ENCODE measurements around the gene ARPP21.

Gene ARPP21

GRCh38 chr3:35780800-35781199, 141.5 kb downstream of the ARPP21 start:
- H3K27ac ChIP-seq: no peak overlapping the region
- no peaks in the 10 kb centered on the region for H3K4me1 ChIP-seq (ENCODE audit: control insufficient read depth in 1 of 2, insufficient read depth in 1 of 2, low read depth in 1 of 2, low read length in 1 of 2)
- H3K27me3 ChIP-seq: no peaks in the 10 kb centered on the region
- no peak overlapping the region for H3K4me3 ChIP-seq (ENCODE audit: low read depth in 1 of 2, low read length in 1 of 2)
- no peak for TF ChIP-seq CTCF (IDR thresholded peaks at IDR 0.05)
- no peaks in the 10 kb centered on the region for H3K36me3 ChIP-seq
- H3K9me3 ChIP-seq: no peaks in the 10 kb centered on the region

GRCh38 chr3:35781558-35781957, 142.2 kb downstream of the ARPP21 start:
- H3K4me3 ChIP-seq (ENCODE audit: low read depth in 1 of 2, low read length in 1 of 2): no peak overlapping the region
- no peaks in the 10 kb centered on the region for H3K9me3 ChIP-seq
- no peaks in the 10 kb centered on the region for H3K36me3 ChIP-seq
- H3K27ac ChIP-seq: no peak overlapping the region
- no peaks in the 10 kb centered on the region for H3K4me1 ChIP-seq (ENCODE audit: control insufficient read depth in 1 of 2, insufficient read depth in 1 of 2, low read depth in 1 of 2, low read length in 1 of 2)
- H3K27me3 ChIP-seq: no peaks in the 10 kb centered on the region
- TF ChIP-seq CTCF (IDR thresholded peaks at IDR 0.05): no peak

- H3K4me3 ChIP-seq (ENCODE audit: low read depth in 1 of 2, low read length in 1 of 2): no peak overlapping the region
- H3K9me3 ChIP-seq: no peaks in the 10 kb centered on the region
- H3K27ac ChIP-seq: no peak overlapping the region
- no peaks in the 10 kb centered on the region for H3K27me3 ChIP-seq
- H3K4me1 ChIP-seq (ENCODE audit: control insufficient read depth in 1 of 2, insufficient read depth in 1 of 2, low read depth in 1 of 2, low read length in 1 of 2): no peaks in the 10 kb centered on the region
- H3K36me3 ChIP-seq: no peaks in the 10 kb centered on the region
- no peak for TF ChIP-seq CTCF (IDR thresholded peaks at IDR 0.05)
These were observed 143.0 kb downstream of the ARPP21 start for GRCh38 chr3:35782355-35782754.

- Histone ChIP-seq H3K9me3 (no peaks in the 10 kb centered on the region), H3K27me3 (no peaks in the 10 kb centered on the region), H3K4me1 (ENCODE audit: control insufficient read depth in 1 of 2, insufficient read depth in 1 of 2, low read depth in 1 of 2, low read length in 1 of 2) (no peaks in the 10 kb centered on the region), H3K27ac (no peak overlapping the region), H3K4me3 (ENCODE audit: low read depth in 1 of 2, low read length in 1 of 2) (no peak overlapping the region), H3K36me3 (no peaks in the 10 kb centered on the region)
- no peak for TF ChIP-seq CTCF (IDR thresholded peaks at IDR 0.05)
These were observed 144.8 kb downstream of the ARPP21 start for GRCh38 chr3:35784169-35784568.

- TF ChIP-seq CTCF (IDR thresholded peaks at IDR 0.05): no peak
- no peaks in the 10 kb centered on the region for H3K36me3 ChIP-seq
- no peak overlapping the region for H3K4me3 ChIP-seq (ENCODE audit: low read depth in 1 of 2, low read length in 1 of 2)
- no peaks in the 10 kb centered on the region for H3K27me3 ChIP-seq
- no peaks in the 10 kb centered on the region for H3K9me3 ChIP-seq
- no peaks in the 10 kb centered on the region for H3K4me1 ChIP-seq (ENCODE audit: control insufficient read depth in 1 of 2, insufficient read depth in 1 of 2, low read depth in 1 of 2, low read length in 1 of 2)
- no peak overlapping the region for H3K27ac ChIP-seq
These were observed 146.0 kb downstream of the ARPP21 start for GRCh38 chr3:35785234-35785888.

Measured in neutrophil (primary cell).